HG03196 (cell line): ENCODE measurements around the gene PPP3CA.
"Not testable (repeated sequence)": the region's sequence is repeated elsewhere in the genome, so short reads cannot be mapped to it uniquely, and the experiment has no call there.

Source experiments
- ATAC-seq: cut with Tn5 transposase; IDR thresholded peaks from one replicate; pipeline ENCODE4 v1.9.1; 2021; ENCODE audit not compliant: unreplicated experiment

Gene PPP3CA

GRCh38 chr4:101104312-101105052 is 242.8 kb downstream of the PPP3CA start:
- ATAC-seq, result peak; percentile 25

- ATAC-seq, result peak; percentile 80
These were observed 243.8 kb downstream of the PPP3CA start for GRCh38 chr4:101103381-101104142.

DNA sequence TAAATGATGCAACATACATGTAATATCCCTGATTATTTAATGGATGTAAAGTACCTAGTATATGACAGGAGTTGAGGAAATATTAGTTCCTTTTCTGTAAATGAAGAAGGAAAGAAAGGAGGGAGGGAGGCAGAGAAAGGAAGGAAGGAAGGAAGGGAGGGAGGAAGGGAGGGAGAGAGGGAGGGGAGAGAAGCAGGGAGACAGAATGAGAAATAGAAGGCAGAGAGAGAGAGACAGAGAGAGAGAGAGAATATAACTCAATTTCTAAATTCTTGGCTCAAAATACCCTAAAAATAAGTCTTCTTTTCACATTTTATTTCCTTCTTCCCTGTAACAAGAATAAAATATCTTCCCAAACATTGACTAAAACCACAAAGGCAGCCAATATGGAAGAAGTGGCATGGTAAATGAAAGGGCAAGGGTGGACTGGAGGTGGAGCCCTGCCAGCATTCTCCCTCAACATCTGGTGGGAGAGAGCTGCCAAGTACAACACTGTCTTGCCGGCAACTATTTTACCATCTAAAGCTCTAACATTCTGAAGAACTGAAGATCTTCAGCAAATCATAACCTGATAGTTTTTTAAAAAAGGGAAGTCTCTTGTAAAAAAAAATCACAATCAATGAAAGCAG is 245.1 kb downstream of the PPP3CA start:
- ATAC-seq, result no peak

GRCh38 chr4:101101072-101101471 is 246.3 kb downstream of the PPP3CA start:
- ATAC-seq, result no peak

GRCh38 chr4:101098666-101099400 is 248.5 kb downstream of the PPP3CA start:
- ATAC-seq, result no peak

DNA sequence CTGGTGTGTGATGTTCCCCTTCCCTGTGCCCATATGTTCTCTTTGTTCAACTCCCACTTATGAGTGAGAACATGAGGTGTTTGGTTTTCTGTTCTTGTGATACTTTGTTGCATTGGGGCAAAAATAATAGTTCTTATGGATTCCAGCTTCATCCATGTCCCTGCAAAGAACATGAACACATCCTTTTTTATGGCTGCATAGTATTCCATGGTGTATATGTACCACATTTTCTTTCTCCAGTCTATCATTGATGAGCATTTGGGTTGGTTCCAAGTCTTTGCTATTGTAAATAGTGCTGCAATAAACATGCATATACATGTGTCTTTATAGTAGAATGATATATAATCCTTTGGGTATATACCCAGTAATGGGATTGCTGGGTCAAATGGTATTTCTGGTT is 254.7 kb downstream of the PPP3CA start:
- not testable (repeated sequence) for ATAC-seq

GRCh38 chr4:101089168-101089567 is 258.2 kb downstream of the PPP3CA start:
- no peak for ATAC-seq

DNA sequence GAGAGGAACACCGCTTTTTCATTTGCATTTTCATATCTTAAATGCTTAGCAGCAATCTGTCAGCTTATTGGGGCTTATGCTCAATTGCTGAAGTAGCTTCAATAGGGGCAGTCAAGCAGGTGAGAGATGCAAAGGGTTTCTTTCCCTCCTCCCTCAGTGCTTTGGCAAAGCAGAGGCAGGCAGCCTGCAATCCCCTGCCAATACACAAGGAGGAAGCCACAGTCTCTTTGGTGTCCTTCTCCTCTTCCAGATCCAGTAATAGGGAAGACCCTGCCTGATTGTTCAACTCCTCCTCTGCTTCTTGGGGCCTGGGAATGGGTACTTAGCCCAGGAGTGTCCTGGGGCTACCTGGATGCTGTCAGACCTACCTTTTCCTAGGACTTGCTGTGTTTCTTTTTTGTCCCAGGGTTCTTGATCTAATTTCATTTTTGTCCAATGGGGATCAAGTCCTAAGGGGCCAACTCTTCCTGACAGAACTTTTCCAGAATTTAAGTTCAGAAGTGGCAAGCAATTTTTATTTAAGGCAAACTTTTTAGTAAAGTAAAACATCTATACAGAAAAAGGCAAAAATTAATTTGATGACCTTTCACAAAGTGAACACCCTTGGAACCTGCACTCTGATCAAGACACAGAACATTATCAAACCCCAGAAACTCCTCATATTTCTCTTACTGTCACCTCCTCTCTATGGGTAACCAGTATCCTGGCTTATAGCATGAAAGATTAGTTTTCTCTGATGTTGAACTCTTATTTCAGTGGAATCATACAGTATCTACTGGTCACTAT is 260.3 kb downstream of the PPP3CA start:
- ATAC-seq, result no peak

- ATAC-seq, result no peak
These were observed 264.2 kb downstream of the PPP3CA start for GRCh38 chr4:101083131-101083530.

DNA sequence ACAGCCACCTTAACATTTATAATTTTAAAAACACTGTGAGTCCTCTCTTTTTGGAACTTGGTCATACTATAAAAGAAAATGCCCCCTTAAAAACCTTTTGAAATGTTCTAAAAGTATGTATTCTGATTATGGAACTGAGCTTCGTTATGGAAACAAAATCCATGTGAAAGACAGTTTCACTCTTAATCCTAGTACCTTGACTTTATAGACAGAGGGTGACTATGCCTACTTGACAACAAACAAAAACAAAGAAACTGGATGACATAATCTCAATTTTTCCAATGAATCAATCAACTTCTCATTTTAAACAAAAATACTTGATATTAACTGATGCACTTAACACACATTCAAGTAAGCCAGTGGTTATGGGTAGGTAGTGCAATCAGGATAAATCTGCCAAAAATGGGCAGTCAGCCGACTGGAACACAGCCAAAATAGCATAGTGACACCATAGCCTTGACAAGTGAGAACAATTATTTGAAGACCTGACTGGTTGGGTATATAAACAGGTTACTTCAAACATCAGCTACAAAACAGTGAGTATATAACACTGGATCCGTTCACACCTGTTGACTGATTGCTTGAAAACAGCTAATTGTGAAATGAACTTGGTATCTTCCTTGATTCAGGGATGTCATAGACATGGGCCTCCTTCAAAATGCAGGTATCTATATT is 265.5 kb downstream of the PPP3CA start:
- no peak for ATAC-seq

DNA sequence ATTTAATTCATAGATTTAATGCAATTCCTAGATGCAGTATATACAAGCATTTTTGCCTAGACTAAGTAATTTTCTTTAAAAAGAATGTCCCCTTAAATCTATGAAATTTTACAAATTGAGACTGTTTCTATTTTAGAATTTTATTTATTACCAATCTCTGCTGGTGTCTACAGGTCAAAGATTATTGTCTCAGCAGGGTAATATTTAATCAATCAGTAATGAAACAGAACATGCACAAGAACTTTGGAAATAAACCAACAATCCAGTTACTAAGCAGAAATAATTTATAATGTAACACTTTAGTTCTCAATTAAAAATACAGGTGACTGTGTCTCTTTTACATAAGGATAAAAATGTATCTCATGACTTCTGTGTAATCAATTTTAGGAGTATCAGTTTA is 266.2 kb downstream of the PPP3CA start:
- ATAC-seq, result no peak

- ATAC-seq, result no peak
These were observed 268.4 kb downstream of the PPP3CA start for GRCh38 chr4:101078950-101079349.

DNA sequence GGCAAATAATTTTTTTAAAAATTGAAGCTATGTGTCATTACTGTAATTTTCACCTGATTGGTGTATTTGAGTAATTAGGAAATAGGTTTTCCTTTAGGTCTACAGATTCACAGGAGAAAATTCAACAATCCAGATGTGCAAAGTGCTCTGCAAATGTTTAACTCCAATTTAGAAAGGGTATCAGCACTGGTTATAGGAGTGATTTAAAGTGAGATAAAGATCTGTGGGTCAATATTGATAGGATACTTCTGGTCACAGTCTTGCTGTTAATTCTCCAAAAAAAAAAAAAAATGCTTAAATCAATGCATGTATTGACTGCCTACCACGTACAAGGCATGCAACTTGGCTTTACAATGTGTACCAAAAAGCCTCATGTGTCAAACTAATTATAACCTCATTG is 271.3 kb downstream of the PPP3CA start:
- no peak for ATAC-seq

DNA sequence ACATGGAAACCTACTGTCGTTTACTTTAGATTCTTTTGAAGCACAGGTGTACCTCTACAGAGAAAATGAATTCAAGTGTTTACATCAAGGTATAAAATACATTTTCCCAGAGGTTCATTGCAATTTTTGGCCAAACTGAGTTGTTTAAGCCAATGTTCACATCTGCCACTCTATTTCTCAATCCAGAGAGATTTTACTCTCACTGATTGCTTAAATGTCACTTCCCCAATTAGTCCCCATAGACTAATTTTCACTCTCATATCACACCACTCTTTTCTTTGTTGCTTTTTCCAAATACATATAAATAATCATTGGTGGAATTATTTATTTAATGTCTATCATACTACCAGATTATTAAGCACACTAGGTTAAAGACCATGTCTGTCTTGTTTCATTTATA is 271.8 kb downstream of the PPP3CA start:
- no peak for ATAC-seq

DNA sequence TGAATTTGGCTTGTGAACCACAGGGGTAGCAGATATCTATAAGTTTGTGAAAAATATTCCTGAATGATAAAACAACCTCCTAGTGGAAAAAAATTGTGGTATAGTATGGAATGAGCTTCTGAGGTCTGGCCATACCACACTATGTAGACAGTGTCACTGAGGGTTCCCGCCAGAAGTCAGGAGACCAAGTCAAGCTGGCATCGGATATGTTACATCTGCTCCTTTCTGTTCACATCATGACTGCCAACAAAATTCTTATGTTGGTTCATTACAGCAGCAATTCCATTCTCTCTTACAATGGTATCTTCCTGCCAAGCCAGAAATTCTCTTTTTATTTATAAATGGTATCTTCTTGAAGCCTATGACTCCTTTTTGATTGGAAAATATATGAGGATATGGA is 273.0 kb downstream of the PPP3CA start:
- ATAC-seq, result no peak

DNA sequence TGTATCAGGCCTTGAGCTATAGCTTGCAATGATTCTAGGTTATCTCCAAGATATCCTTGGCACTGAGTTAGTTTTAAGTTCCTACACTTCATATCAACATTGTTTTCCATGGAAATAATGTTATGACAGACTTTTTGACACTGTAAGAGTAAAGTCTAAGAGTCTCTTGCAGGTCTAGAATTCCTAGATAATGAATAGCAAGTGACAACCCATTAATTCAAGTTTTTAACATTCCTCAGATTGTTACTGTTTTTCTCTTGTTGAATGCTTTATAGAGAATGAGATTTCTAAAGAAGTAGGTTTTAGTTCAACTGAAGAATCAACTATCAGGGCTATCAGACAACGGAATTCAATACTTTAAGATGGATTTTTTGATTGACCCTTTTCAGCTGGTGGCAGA is 276.1 kb downstream of the PPP3CA start:
- no peak for ATAC-seq

DNA sequence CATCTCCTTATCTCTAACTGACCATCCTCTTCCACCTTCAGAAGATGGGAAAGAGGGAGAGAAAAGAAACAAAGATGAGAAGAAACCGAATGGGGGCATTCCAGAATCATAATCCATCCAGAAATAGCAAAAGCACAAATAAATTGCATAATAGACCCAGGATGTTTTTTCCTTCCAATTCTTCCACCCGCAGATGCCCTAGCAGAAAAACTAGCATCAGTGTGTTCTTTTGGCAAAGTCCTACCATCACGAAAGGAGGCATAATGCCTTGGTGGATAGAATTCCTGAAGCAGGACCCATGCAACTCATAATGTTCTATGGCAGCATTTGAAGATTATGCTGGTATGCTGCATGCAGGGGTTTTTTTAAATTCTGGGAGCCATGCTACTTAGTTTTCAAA is 279.2 kb downstream of the PPP3CA start:
- no peak for ATAC-seq

GRCh38 chr4:101067383-101067782 is 279.9 kb downstream of the PPP3CA start:
- no peak for ATAC-seq

DNA sequence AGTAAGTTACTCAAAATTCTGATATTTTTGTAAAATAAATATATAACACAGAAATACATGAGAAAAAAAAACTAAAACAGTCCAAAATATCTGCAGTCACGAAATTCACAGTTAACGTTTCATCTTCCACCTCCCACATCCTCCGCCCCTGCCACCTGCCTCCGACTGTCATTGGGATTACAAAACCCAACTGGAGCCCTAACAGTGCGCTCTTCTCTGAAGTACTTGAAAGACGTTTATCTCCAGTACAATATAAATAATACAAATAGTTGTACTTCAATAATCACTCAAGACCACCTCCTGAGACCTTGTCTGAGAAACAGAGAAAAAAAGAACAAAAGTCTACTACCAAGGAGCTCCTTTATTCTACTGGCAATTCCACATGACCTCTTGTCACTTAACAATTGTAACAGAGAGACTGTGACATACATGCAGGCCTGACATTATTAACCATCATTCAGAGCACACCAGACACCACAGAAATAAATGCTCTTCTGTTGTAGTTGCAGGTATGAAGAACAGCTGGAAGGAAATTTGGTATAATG is 280.6 kb downstream of the PPP3CA start:
- no peak for ATAC-seq
